ENCODE measurements around the gene MALT1.
"Not testable (repeated sequence)": the region's sequence is repeated elsewhere in the genome, so short reads cannot be mapped to it uniquely, and the experiment has no call there.

The MALT1 gene

DNA sequence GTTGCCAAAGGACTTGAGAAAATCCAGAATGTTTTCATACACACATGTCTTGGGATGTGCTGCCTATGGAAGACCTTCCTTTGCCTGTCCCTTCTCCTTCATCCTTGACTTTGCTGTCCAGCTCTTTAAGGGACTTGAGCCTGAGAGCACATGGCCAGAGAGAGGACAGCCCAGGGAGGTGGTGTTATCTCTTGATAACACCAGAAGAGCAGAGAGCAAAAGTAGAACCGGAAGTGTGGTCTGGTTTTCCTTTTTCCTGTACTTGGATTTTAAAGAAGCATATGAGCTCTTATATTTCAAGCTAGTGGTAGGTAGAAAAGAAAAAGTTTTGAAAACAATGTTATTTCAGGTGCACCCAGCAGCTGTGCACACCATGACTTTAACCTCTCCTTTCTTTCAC, 99.3 kb downstream of the MALT1 start:
- H3K4me3 ChIP-seq (ENCODE audit: low read depth, low read length): no peak overlapping the region
- TF ChIP-seq, protein P1, sequence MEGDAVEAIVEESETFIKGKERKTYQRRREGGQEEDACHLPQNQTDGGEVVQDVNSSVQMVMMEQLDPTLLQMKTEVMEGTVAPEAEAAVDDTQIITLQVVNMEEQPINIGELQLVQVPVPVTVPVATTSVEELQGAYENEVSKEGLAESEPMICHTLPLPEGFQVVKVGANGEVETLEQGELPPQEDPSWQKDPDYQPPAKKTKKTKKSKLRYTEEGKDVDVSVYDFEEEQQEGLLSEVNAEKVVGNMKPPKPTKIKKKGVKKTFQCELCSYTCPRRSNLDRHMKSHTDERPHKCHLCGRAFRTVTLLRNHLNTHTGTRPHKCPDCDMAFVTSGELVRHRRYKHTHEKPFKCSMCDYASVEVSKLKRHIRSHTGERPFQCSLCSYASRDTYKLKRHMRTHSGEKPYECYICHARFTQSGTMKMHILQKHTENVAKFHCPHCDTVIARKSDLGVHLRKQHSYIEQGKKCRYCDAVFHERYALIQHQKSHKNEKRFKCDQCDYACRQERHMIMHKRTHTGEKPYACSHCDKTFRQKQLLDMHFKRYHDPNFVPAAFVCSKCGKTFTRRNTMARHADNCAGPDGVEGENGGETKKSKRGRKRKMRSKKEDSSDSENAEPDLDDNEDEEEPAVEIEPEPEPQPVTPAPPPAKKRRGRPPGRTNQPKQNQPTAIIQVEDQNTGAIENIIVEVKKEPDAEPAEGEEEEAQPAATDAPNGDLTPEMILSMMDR (IDR thresholded peaks at IDR 0.05; ENCODE audit: low read depth, low read length, missing control alignments): no peak
- no peak for DNase-seq (ENCODE audit: low read depth)

DNA sequence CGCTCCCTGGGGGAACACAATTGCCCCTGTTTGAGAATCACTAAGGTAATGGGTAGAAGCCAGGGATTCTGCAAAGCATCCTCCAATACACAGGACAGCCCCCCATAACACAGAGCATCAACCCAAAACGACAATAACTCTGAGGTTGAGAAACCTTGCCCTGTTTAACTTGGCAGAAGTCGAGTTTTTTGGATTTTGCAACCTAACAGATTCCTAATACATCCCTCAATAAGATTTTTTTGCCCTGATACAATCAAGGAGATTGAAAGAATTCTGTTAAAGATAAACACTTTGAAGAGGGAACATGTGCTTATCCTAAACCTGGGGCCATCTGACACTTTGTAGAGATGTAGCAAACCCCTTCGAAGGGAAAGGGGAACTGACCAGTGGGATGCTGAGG, 100.9 kb downstream of the MALT1 start:
- no peak for DNase-seq (ENCODE audit: low read depth)
- TF ChIP-seq, protein P1 (IDR thresholded peaks at IDR 0.05; ENCODE audit: low read depth, low read length, missing control alignments): no peak
- no peak overlapping the region for H3K4me3 ChIP-seq (ENCODE audit: low read depth, low read length)

DNA sequence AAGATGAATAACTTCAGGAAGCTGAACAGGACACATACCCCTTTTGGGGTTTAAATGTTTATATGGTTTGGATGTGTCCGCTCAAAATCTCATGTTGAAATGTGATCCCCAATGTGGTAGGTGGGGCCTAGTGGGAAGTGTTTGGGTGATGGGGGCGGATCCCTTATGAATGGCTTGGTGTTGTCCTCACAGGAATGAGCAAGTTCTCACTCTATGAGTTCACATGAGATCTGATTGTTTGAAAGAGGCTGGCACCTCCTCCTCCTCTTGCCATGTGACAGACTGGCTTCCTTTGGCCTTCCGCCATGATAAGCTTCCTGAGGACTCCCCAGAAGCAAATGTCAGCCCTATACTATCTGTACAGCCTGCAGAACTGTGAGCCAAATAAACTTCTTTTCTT, 104.8 kb downstream of the MALT1 start:
- TF ChIP-seq, protein P1 (IDR thresholded peaks at IDR 0.05; ENCODE audit: low read depth, low read length, missing control alignments): no peak
- H3K4me3 ChIP-seq (ENCODE audit: low read depth, low read length): no peak overlapping the region
- DNase-seq (ENCODE audit: low read depth): no peak

DNA sequence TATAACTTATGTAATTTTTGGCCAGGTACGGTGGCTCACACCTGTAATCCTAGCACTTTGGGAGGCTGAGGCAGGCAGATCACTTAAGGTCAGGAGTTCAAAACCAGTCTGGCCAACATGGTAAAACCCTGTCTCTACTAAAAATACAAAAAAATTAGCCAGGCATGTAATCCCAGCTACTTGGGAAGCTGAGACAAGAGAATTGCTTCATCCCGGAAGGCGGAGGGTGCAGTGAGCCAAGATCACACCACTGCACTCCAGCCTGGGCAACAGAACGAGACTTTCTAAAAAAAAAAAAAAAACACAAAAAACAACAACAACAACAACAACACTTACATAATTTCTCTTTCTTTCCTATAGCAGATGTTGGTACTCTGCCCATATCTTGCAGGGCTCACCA, 105.3 kb downstream of the MALT1 start:
- H3K4me3 ChIP-seq (ENCODE audit: low read depth, low read length); DNase-seq (ENCODE audit: low read depth): not testable (repeated sequence)

DNA sequence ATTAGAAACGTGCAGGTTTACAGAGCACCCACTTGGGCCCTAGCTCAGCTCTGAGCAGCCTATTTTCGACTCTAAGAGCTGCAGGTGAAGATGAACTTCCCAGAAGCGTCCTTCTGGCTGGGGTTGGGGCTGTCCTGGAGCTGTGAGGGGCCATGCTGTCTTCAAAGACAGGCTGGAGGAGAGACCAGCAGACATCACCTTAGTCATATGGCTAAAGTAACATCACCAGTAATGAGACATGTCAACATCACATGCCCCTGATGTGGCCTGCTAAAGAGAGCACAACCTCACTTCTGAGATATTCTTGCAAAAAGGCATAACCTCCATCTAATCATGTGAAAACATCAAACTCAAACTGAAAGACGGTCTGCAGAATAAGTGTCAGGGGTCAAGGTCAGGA, 106.2 kb downstream of the MALT1 start:
- no peak for DNase-seq (ENCODE audit: low read depth)
- TF ChIP-seq, protein P1 (IDR thresholded peaks at IDR 0.05; ENCODE audit: low read depth, low read length, missing control alignments): no peak
- H3K4me3 ChIP-seq (ENCODE audit: low read depth, low read length): no peak overlapping the region

DNA sequence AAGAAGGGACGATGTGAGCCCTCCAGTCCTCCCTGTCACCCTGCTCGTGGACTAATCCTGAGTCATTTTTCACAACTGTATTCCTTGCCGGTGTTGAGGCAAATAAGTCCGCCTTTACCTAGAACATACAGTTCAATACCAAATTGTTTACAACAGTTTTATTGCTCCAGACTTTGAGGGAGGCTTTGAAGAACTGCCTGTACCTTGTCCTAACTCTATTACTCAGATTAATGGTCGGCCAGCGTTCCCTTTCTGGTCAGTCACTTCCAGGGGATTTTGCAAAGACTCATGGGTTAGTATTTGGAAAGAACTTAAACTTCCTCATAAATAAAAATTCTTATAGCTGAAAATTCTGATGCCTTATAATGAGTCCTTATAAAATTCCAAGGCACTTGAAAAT, 108.3 kb downstream of the MALT1 start:
- no peak for DNase-seq (ENCODE audit: low read depth)
- TF ChIP-seq, protein P1 (IDR thresholded peaks at IDR 0.05; ENCODE audit: low read depth, low read length, missing control alignments): no peak
- no peak overlapping the region for H3K4me3 ChIP-seq (ENCODE audit: low read depth, low read length)

DNA sequence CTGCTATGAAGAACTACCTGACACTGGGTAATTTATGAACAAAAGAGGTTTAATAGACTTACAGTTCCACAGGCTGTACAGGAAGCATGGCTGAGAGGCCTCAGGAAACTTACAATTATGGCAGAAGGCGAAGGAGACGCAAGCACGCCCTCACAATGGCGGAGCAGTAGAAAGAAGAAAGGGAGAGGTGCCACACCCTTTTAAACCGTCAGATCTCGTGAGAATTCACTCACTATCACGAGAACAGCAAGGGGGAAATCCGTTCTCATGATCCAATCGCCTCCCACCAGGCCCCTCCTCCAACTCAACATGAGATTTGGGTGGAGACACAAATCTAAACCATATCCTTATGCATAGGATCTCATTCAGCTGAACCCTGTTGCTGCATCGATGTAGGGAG, 108.8 kb downstream of the MALT1 start:
- no peak for DNase-seq (ENCODE audit: low read depth)
- TF ChIP-seq, protein P1 (IDR thresholded peaks at IDR 0.05; ENCODE audit: low read depth, low read length, missing control alignments): no peak
- H3K4me3 ChIP-seq (ENCODE audit: low read depth, low read length): no peak overlapping the region

All from GM12864 (cell line).